Tibial nerve (tissue), 4 donors: ENCODE results near the gene VWA8. TPM values are rescaled to one million over a fixed set of nuclear protein-coding genes. Genes with fewer than 3 reads are reported as not detected.
A peak's percentile ranks its signal among the peaks of the same experiment; 100 is the strongest.

Experiments used
- DNase-seq, 2 donors: peaks; one replicate each; pipeline ENCODE4 v3.0.0-alpha.2; 2019; ENCODE audit warnings: low spot score in 2 of 2
- H3K27ac ChIP-seq, 4 donors: fragments of 200-600 bp; sonication (generic) in 3 of 4; one replicate each; pipeline ENCODE4 v1.5.1; 2017 to 2019; ENCODE audit warnings: mild to moderate bottlenecking in 1 of 4
- H3K27me3 ChIP-seq, 2 donors: fragments of 200-600 bp; sonication (generic) in 1 of 2; one replicate each; pipeline versions ENCODE4 v1.5.1 to v1.6.0; 2017 to 2019
- H3K36me3 ChIP-seq, 3 donors: fragments of 200-600 bp; sonication (generic); one replicate each; pipeline ENCODE4 v1.5.1; 2018 to 2019
- H3K4me1 ChIP-seq, 4 donors: fragments of 200-600 bp; sonication (generic) in 3 of 4; one replicate each; pipeline ENCODE4 v1.5.1; 2017 to 2019
- H3K4me3 ChIP-seq, 4 donors: fragments of 200-600 bp; sonication (generic) in 3 of 4; one replicate each; pipeline ENCODE4 v1.5.1; 2017 to 2019; ENCODE audit warnings: mild to moderate bottlenecking in 1 of 4, moderate library complexity in 1 of 4
- H3K9me3 ChIP-seq, 4 donors: fragments of 200-600 bp; sonication (generic) in 3 of 4; one replicate each; pipeline ENCODE4 v1.5.1; 2017 to 2019
- EP300 ChIP-seq, 2 donors: sonication (generic); formaldehyde crosslinking; IDR thresholded peaks; one replicate each; pipeline ENCODE4 v1.6.1; 2017; ENCODE audit warnings: antibody characterized with exemption in 2 of 2, mild to moderate bottlenecking in 1 of 2
- POLR2A ChIP-seq, 2 donors: fragments of 450-650 bp; IDR thresholded peaks; one replicate each; pipeline ENCODE4 v1.6.1; 2017; ENCODE audit warnings: antibody characterized with exemption in 2 of 2, mild to moderate bottlenecking in 2 of 2, moderate library complexity in 2 of 2
- WGBS, 2 donors: methylation state at CpG; one replicate each; pipeline ENCODE4 v1.1.5; 2018; 5-methylcytosine and 5-hydroxymethylcytosine counted together
- total RNA-seq, 4 donors: library from RNA; depleted of rRNA; stranded (reverse); fragments of >200 nt; gene quantifications; one replicate each; pipeline ENCODE4 v1.1.0, GENCODE V29; 2016
- TF ChIP-seq, protein P1 (sequence below), 5 experiments: fragments of 200-600 bp in 3 of 5; fragments of 450-650 bp in 2 of 5; sonication (generic) in 3 of 5; IDR thresholded peaks; one replicate each; pipeline ENCODE4 v1.5.1; 2016 to 2019; ENCODE audit warnings: antibody characterized with exemption in 5 of 5, mild to moderate bottlenecking in 3 of 5, moderate library complexity in 2 of 5

The VWA8 gene
- total RNA-seq, 4 donors from 2014 or later = 20.8 to 36.9 (median 22.4) TPM

DNA sequence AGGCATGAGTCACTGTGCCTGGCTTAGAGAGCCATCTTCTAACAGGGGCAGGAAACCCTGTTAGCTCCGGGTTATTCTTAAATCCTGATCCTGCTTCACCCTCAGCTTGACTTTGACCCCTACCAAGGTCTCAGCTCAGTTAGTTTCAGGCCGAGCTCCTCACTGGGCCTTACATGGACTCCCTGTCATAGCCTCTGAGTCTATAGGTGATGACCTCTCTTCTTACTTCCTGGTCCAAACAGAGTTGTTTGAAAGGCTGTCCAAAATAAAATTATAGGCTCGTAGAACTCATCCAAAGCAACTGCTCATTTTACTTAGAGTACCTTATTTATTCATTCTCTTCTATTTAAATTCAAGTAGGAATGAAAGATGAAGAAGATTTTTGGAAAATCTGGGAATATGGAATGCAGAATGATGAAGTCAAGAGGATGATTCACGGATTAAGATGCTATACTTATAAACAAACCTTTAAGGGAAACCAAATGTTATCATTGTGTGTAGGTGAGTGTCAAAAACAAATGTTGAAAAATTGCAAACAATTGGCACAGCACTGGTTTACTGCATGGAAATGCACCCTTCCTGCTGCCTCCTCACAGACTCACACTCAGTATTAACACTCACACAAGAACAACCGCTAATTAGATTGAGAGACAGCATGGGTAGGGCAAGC is 329.5 kb downstream of the VWA8 start:
- Histone ChIP-seq H3K27me3 (no peaks in the 10 kb centered on the region), H3K9me3 (no peaks in the 10 kb centered on the region), H3K4me3 (no peak overlapping the region), H3K27ac (no peak overlapping the region), H3K4me1 (no peaks in the 10 kb centered on the region), H3K36me3 (no peaks in the 10 kb centered on the region)
- WGBS, 2 donors = 91 to 95% methylated on average over 5 of the region's 5 CpGs
- DNase-seq = no peak
- TF ChIP-seq POLR2A (IDR thresholded peaks at IDR 0.05) (no peak), EP300 (IDR thresholded peaks at IDR 0.05) (no peak)
- TF ChIP-seq, protein P1, sequence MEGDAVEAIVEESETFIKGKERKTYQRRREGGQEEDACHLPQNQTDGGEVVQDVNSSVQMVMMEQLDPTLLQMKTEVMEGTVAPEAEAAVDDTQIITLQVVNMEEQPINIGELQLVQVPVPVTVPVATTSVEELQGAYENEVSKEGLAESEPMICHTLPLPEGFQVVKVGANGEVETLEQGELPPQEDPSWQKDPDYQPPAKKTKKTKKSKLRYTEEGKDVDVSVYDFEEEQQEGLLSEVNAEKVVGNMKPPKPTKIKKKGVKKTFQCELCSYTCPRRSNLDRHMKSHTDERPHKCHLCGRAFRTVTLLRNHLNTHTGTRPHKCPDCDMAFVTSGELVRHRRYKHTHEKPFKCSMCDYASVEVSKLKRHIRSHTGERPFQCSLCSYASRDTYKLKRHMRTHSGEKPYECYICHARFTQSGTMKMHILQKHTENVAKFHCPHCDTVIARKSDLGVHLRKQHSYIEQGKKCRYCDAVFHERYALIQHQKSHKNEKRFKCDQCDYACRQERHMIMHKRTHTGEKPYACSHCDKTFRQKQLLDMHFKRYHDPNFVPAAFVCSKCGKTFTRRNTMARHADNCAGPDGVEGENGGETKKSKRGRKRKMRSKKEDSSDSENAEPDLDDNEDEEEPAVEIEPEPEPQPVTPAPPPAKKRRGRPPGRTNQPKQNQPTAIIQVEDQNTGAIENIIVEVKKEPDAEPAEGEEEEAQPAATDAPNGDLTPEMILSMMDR (IDR thresholded peaks at IDR 0.05) = no peak

DNA sequence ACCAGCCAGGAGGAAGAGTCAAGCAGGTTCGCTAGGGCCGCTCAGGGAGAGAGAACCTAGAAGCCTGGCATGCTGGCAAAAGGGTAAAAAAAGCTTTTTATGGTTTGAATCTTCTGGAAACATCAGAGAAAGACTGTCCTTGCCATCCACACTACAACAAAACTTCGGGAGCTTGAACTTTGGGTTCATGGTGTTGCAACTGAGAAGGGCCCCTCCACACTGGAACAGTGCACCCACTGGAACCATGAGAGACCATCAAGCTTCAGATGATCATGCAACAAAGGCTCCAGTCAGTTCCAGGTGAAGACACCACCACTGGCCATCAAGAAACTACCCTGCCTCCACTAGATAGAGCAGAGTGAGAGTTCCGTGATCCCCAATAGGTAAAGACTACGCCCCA is 333.5 kb downstream of the VWA8 start:
- peaks cover 0 to under 1% (median 0%) of the 10 kb centered on the region in 4 donors for H3K4me1 ChIP-seq
- no peak overlapping the region for H3K4me3 ChIP-seq
- no peak for DNase-seq
- H3K9me3 ChIP-seq = no peaks in the 10 kb centered on the region
- H3K27me3 ChIP-seq = no peaks in the 10 kb centered on the region
- no peaks in the 10 kb centered on the region for H3K36me3 ChIP-seq
- H3K27ac ChIP-seq = no peak overlapping the region
- TF ChIP-seq EP300 (IDR thresholded peaks at IDR 0.05) = no peak
- TF ChIP-seq, protein P1 (IDR thresholded peaks at IDR 0.05) = no peak
- TF ChIP-seq POLR2A (IDR thresholded peaks at IDR 0.05) = no peak
- 90 to 91% methylated on average over 5 of the region's 5 CpGs for WGBS, 2 donors

DNA sequence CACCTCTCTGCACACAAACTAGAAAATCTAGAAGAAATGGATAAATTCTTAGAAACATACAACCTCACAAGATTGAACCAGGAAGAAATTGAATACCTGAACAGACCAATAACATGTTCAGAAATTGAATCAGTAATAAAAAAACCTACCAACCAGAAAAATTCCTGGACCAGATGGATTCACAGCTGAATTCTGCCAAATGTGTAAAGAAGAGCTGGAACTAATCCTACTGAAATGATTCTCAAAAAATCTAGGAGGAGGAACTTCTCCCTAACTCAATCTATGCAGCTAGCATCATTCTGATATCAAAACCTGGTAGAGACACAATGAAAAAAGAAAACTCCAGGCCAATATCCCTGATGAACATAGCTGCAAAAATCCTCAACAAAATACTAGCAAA is 336.9 kb downstream of the VWA8 start:
- TF ChIP-seq POLR2A (IDR thresholded peaks at IDR 0.05) = no peak
- TF ChIP-seq, protein P1 (IDR thresholded peaks at IDR 0.05) = no peak
- TF ChIP-seq EP300 (IDR thresholded peaks at IDR 0.05) = no peak
- H3K4me1 ChIP-seq = peaks cover 0 to 9% (median 0%) of the 10 kb centered on the region in 4 donors
- no peaks in the 10 kb centered on the region for H3K27me3 ChIP-seq
- no peak overlapping the region for H3K27ac ChIP-seq
- no peak overlapping the region for H3K4me3 ChIP-seq
- H3K9me3 ChIP-seq = no peaks in the 10 kb centered on the region
- DNase-seq = no peak
- no peaks in the 10 kb centered on the region for H3K36me3 ChIP-seq

DNA sequence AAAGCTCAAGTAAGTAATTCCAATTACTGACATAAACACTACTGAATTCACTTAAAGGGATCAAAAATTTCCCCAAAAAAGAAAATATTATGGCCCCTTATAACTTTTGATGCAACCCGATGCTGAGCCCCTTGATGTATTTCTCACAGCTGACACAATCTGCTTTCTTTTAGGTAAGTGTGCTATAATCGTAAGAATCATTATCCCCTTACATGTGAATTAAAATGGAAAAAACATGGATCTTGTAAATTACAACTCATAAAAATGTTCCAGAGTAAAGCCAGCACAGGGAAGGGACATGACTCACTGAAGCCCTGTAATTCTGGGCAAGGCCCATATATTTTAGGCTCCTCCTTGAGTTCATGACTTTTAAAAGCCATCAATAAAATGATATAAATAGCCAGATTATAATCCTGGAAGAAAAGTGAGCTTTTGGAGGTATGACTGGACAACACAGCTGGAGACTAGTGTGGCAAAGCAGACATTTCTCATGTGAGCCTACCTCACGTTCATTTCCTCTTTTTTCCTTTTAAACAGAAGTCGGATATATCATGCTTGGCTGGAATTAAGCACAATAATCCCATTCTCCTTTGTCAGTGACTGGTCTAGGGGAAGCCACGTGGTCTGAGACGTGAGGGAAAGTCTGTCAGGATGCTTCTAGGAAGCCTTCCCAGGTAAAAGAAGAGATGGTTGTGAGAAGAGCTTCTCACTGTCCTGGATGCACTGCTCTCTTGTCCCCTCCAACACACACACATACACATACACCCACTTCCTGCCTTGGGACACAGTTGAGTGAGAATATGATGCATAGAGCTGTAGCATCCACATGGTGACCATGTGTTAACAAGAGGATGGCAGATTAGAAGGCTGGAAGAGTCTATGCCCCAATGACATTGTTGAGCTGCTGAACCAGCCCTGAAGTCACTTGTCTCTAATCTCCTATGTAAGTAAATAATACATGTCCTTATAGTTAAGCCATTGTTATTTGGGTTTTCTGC is 338.2 kb downstream of the VWA8 start:
- H3K27ac ChIP-seq = peak overlapping the region in 2 of 4 donors; percentile 57 to 73
- H3K9me3 ChIP-seq = no peaks in the 10 kb centered on the region
- no peaks in the 10 kb centered on the region for H3K36me3 ChIP-seq
- H3K27me3 ChIP-seq = no peaks in the 10 kb centered on the region
- peaks cover 0 to 9% (median 0%) of the 10 kb centered on the region in 4 donors for H3K4me1 ChIP-seq
- no peak overlapping the region for H3K4me3 ChIP-seq
- WGBS, 2 donors = 63 to 68% methylated on average over 6 of the region's 6 CpGs
- TF ChIP-seq EP300 (IDR thresholded peaks at IDR 0.05) (no peak), POLR2A (IDR thresholded peaks at IDR 0.05) (no peak)
- TF ChIP-seq, protein P1 (IDR thresholded peaks at IDR 0.05) = no peak
- DNase-seq = no peak
